Stimulated activated CD8-positive, alpha-beta memory T cell treated with anti-CD3 and anti-CD28 coated beads, Interleukin-12 subunit alpha, Interleukin-12 subunit beta, amount 100 ng/mL, for 24 hours (primary cell): ENCODE results near the gene SGK1.

ENCODE experiments used
- DNase-seq: peaks from one replicate; pipeline ENCODE4 v3.0.0-alpha.2; 2020; ENCODE audit errors: extremely low read depth

SGK1 gene

GRCh38 chr6:134317471-134318131, at the start of gene SGK1:
Gene SGK1, minus strand, starts transcription at chr6:134318112. Its CDS starts 652 bp downstream, at chr6:134317460.
- DNase-seq, result no peak

GRCh38 chr6:134363323-134364039, 45.6 kb upstream of the SGK1 start:
- no peak for DNase-seq

GRCh38 chr6:134361011-134361410, 43.1 kb upstream of the SGK1 start:
- no peak for DNase-seq

- no peak for DNase-seq
Measured at GRCh38 chr6:134359302-134359701, 41.4 kb upstream of the SGK1 start.

DNA sequence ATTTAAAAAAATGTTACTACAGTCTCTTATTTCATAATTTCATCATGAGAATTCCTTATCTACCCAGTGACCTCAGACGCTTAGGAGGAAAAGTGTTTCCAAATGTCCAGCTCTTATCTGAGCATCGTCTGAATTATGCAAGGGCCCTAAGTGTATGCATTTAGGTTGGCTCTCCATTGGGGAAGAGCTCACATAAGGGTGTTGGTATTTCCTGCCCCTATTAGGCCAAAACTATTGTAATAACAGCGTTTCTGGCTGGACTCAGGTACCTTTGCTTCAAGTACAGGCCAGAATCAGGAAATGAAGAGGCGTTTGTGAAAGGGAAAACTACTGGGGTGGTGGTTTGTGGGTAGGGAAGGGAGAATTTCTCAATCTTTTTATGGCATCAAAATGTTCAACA, 40.4 kb upstream of the SGK1 start:
- no peak for DNase-seq

DNA sequence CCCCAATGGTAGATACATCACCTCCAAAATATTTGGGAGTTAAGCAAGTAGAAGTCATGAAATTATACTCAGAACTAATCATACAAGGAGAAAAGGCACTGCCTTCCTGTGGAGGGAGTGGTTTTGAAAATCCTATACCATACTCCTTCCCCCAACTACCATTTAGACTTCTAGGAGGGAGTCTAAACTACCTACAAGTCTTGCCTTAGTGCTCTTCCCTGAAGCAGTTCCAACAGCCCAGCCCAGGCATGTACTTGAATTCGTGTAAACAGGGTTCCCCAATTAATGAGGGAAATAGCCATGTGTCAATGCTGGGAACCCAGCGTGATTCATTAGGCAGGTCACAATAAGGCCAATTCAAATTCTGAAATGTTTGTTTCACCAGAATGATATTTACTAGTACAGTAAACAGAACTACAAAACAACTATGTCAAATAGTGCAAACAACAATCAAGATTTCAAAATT, 39.1 kb upstream of the SGK1 start:
- DNase-seq, result no peak

- DNase-seq, result no peak
Measured at GRCh38 chr6:134356405-134356804, 38.5 kb upstream of the SGK1 start.

- DNase-seq, result no peak
Measured at GRCh38 chr6:134352786-134353480, 35.0 kb upstream of the SGK1 start.

GRCh38 chr6:134351615-134352474, 33.9 kb upstream of the SGK1 start:
- peak; percentile 1 for DNase-seq

- DNase-seq, result no peak
Measured at GRCh38 chr6:134347885-134348805, 30.2 kb upstream of the SGK1 start.

DNA sequence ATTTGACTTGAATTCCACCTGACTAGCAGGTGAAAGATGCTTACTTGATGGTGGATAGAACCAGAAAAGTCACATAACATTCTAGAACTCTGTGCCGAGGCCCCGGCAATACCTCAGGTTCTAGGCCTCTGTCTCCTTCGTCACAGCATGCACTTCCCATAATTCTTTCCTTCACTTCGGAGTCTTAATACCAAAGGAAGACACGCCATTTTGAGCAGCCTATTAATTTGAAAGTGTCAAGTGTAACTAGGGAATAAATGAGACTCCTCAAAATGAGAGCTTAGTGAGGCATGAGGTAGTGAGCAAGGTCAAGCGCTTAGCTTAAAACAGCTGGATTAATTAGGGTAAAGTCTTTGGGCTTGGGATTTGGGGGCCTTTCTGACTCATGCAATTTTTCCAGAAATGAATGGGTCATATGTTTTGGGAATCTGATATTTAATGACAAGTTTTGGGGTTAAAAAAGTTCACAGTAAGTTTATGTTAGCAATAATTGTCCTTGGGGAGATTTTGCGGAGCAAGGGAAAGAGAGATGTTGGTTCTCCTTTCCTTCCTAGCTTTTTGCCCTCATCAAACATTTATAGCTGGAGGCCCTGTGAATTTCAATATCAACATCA, 29.1 kb upstream of the SGK1 start:
- DNase-seq, result no peak

- no peak for DNase-seq
Measured at GRCh38 chr6:134345789-134346188, 27.9 kb upstream of the SGK1 start.

DNA sequence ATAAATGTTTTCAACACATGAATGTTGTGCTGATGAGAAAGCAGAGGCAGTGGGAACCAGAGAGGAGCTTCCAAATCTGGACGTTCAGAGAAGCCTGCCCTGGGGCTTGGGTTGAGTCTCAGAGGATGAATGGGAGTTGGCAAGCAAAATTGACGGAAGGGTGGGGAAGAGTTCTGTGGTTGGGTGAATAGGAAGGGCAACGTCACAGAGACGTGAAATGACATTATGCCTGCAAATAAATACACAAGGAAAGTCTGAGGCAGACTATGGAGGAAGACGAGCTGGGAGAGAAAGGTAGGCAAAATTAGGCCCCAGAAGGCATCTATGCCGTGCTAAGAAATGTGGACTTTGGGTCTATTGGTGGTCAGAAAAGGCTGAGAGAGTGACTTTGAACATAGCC, 25.2 kb upstream of the SGK1 start:
- no peak for DNase-seq

GRCh38 chr6:134341999-134342567, 24.2 kb upstream of the SGK1 start:
- DNase-seq, result no peak

- DNase-seq, result no peak
Measured at GRCh38 chr6:134340179-134340975, 22.5 kb upstream of the SGK1 start.

DNA sequence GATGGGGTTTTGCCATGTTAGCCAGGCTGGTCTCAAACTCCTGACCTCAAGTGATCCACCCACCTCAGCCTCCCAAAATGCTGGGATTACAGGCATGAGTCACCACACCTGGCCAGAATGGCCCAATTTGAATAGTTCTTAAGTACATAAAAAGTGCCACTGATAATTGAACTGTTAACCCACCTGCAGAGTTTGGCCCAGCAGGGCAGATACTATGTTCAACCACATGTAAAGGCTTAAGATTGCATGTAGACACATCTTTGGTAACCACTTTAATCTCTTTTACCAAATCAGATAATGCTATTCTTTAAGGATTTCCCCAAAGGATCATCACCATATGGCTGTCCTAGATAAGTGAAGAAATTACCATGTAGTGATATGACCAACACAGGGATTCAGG, 21.3 kb upstream of the SGK1 start:
- no peak for DNase-seq

GRCh38 chr6:134331256-134331655, 13.3 kb upstream of the SGK1 start:
- DNase-seq, result no peak

DNA sequence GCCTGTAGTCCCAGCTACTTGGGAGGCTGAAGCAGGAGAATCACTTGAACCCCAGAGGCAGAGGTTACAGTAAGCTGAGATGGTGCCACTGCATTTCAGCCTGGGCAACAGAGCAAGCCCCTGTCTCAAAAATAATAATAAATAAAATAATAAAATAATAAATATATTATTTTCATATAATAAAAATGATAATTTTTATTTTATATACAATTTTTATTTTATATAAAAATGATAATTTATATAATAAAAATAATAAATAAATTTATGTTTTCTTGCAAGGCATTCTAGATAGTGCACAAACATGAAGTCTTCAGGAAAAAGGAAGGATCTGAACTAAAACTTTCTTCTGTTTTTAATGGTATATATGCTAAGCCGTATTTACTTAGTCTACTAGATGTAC, 12.6 kb upstream of the SGK1 start:
- no peak for DNase-seq

DNA sequence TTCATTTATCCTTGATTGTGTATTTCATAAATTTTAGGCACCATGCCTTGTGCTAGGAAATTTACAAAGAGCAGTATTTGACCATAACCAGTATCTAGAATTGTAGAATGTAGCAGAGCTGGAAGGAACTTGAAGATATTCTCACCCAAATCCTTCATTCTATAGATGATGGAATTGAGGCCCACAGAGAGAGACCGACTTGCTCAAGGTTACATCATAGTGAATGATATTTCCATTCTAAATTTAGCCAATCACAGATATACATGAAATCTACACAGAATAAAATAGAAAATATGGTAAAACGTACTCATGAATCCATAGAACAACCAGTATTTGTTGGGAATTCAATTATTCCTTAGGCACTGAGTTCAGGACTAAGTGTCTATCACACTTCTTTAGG, 10.9 kb upstream of the SGK1 start:
- no peak for DNase-seq
